ENCODE measurements around the gene SERPINB5. TPM values are rescaled to one million over a fixed set of nuclear protein-coding genes. Genes with fewer than 3 reads are reported as not detected.

The SERPINB5 gene
- total and polyA plus RNA-seq, 4 donors, result 0.05 TPM; not detected in 3

DNA sequence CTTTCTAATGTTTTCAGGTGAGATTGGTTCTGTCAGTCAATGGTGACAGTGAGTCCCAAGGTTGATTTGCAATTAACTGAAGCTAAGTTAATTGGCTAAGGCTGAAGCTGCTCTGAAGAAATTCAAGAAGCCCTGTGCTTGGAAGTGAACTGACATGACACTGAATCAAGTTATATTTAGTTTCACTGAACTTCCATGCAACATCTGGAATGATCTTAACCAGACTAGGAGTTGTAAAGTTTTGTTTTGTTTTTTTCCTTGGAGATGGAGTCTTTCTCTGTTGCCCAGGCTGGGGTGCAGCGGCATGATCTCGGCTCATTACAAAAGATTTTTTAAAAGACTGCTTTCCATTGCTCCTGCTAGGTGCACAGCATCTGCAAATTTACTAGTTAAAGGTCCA is 11.4 kb downstream of the SERPINB5 start:
- no peak for DNase-seq (ENCODE audit: low spot score)
- no peak overlapping the region for H3K9ac ChIP-seq (ENCODE audit: low read depth in 1 of 2, low read length in 2 of 2)
- no peaks in the 10 kb centered on the region for H3K4me1 ChIP-seq (ENCODE audit: control insufficient read depth in 4 of 4, insufficient read depth in 4 of 4, low read length in 3 of 4)
- TF ChIP-seq, protein P1, sequence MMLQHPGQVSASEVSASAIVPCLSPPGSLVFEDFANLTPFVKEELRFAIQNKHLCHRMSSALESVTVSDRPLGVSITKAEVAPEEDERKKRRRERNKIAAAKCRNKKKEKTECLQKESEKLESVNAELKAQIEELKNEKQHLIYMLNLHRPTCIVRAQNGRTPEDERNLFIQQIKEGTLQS (IDR thresholded peaks at IDR 0.05), result no peak
- no peak for TF ChIP-seq HNF4A (conservative IDR thresholded peaks at IDR 0.05)
- no peak for TF ChIP-seq FOXA2 (IDR thresholded peaks at IDR 0.05)
- H3K27ac ChIP-seq (ENCODE audit: low read depth in 1 of 2, low read length in 2 of 2), result no peak overlapping the region
- no peak overlapping the region for H3K4me3 ChIP-seq (ENCODE audit: low read depth in 1 of 3, low read length in 3 of 3)
- WGBS, result 85% methylated on average over 2 of the region's 2 CpGs
- no peaks in the 10 kb centered on the region for H3K9me3 ChIP-seq (ENCODE audit: control insufficient read depth in 4 of 4, low read length in 3 of 4)
- no peaks in the 10 kb centered on the region for H3K27me3 ChIP-seq (ENCODE audit: control insufficient read depth in 4 of 4, insufficient read depth in 4 of 4, low read length in 3 of 4)
- no peaks in the 10 kb centered on the region for H3K36me3 ChIP-seq (ENCODE audit: control insufficient read depth in 4 of 4, insufficient read depth in 3 of 4, low read depth in 1 of 4, low read length in 3 of 4)

- no peak overlapping the region for H3K27ac ChIP-seq (ENCODE audit: low read depth in 1 of 2, low read length in 2 of 2)
- no peak for DNase-seq (ENCODE audit: low spot score)
- no peaks in the 10 kb centered on the region for H3K4me1 ChIP-seq (ENCODE audit: control insufficient read depth in 4 of 4, insufficient read depth in 4 of 4, low read length in 3 of 4)
- H3K36me3 ChIP-seq (ENCODE audit: control insufficient read depth in 4 of 4, insufficient read depth in 3 of 4, low read depth in 1 of 4, low read length in 3 of 4), result no peaks in the 10 kb centered on the region
- no peaks in the 10 kb centered on the region for H3K27me3 ChIP-seq (ENCODE audit: control insufficient read depth in 4 of 4, insufficient read depth in 4 of 4, low read length in 3 of 4)
- H3K9me3 ChIP-seq (ENCODE audit: control insufficient read depth in 4 of 4, low read length in 3 of 4), result no peaks in the 10 kb centered on the region
- WGBS, result 87% methylated on average over 3 of the region's 3 CpGs
- TF ChIP-seq YY1 (IDR thresholded peaks at IDR 0.05) (no peak), MAX (IDR thresholded peaks at IDR 0.05) (no peak), NR2F2 (IDR thresholded peaks at IDR 0.05) (no peak), HNF4G (IDR thresholded peaks at IDR 0.05) (no peak)
- TF ChIP-seq, protein P2, sequence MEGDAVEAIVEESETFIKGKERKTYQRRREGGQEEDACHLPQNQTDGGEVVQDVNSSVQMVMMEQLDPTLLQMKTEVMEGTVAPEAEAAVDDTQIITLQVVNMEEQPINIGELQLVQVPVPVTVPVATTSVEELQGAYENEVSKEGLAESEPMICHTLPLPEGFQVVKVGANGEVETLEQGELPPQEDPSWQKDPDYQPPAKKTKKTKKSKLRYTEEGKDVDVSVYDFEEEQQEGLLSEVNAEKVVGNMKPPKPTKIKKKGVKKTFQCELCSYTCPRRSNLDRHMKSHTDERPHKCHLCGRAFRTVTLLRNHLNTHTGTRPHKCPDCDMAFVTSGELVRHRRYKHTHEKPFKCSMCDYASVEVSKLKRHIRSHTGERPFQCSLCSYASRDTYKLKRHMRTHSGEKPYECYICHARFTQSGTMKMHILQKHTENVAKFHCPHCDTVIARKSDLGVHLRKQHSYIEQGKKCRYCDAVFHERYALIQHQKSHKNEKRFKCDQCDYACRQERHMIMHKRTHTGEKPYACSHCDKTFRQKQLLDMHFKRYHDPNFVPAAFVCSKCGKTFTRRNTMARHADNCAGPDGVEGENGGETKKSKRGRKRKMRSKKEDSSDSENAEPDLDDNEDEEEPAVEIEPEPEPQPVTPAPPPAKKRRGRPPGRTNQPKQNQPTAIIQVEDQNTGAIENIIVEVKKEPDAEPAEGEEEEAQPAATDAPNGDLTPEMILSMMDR (IDR thresholded peaks at IDR 0.05; ENCODE audit: low read depth, low read length, missing input control), result no peak
- no peak overlapping the region for H3K9ac ChIP-seq (ENCODE audit: low read depth in 1 of 2, low read length in 2 of 2)
- no peak overlapping the region for H3K4me3 ChIP-seq (ENCODE audit: low read depth in 1 of 3, low read length in 3 of 3)
These were observed 16.1 kb downstream of the SERPINB5 start for GRCh38 chr18:63492851-63493250.

DNA sequence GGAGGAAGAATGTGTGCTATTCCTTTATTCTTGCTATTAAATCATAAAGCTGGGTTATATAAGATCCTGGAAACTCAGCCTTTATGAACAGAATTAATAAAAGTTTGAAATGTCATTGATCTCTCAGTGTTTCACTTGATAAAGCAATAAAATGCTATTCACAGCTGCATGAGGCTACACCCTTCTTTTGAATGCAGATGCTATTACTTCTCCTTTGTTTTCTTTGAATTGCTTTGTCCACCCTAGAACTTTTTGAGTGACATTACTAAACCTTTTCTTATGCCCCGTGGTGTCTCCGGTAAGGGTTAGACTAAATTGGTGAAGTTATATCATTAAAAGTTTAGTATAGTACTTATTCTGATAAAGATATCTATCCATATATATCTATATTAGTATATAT is 18.9 kb downstream of the SERPINB5 start:
- DNase-seq (ENCODE audit: low spot score), result no peak
- no peak overlapping the region for H3K4me3 ChIP-seq (ENCODE audit: low read depth in 1 of 3, low read length in 3 of 3)
- no peaks in the 10 kb centered on the region for H3K27me3 ChIP-seq (ENCODE audit: control insufficient read depth in 4 of 4, insufficient read depth in 4 of 4, low read length in 3 of 4)
- no peaks in the 10 kb centered on the region for H3K9me3 ChIP-seq (ENCODE audit: control insufficient read depth in 4 of 4, low read length in 3 of 4)
- TF ChIP-seq SP1 (IDR thresholded peaks at IDR 0.05), result no peak
- TF ChIP-seq JUND (IDR thresholded peaks at IDR 0.05), result no peak
- TF ChIP-seq FOXA1 (IDR thresholded peaks at IDR 0.05), result no peak
- no peak for TF ChIP-seq MAX (IDR thresholded peaks at IDR 0.05)
- TF ChIP-seq HNF4A (conservative IDR thresholded peaks at IDR 0.05), result no peak
- no peak for TF ChIP-seq NR2F2 (IDR thresholded peaks at IDR 0.05)
- TF ChIP-seq YY1 (IDR thresholded peaks at IDR 0.05), result no peak
- no peak for TF ChIP-seq FOXA2 (IDR thresholded peaks at IDR 0.05)
- TF ChIP-seq ZBTB33 (IDR thresholded peaks at IDR 0.05), result no peak
- TF ChIP-seq RAD21 (IDR thresholded peaks at IDR 0.05), result no peak
- no peak overlapping the region for H3K9ac ChIP-seq (ENCODE audit: low read depth in 1 of 2, low read length in 2 of 2)
- 90% methylated on average over 2 of the region's 2 CpGs for WGBS
- no peak overlapping the region for H3K27ac ChIP-seq (ENCODE audit: low read depth in 1 of 2, low read length in 2 of 2)
- no peaks in the 10 kb centered on the region for H3K36me3 ChIP-seq (ENCODE audit: control insufficient read depth in 4 of 4, insufficient read depth in 3 of 4, low read depth in 1 of 4, low read length in 3 of 4)
- H3K4me1 ChIP-seq (ENCODE audit: control insufficient read depth in 4 of 4, insufficient read depth in 4 of 4, low read length in 3 of 4), result no peaks in the 10 kb centered on the region
